ENCODE results near the gene NLRP5.

NLRP5 gene

DNA sequence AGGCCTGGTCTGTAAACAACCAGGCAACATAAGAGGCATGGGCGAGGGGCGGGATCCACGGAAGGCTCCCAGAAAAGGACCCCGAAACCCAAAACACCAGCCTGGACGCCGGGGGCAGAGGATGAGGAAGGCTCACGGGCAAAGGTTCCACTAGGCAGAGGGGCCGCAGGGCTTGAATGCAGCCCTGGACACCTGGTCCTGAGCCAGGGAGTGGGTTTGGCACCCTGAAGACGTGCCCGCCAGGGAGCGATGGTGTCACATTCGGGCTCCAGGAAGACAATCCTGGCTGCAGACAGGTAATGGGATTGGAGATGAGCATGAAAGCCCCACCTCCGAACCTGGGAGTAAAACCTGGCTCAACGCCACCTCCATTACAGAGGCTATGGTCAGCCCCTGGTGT lies 102.8 kb downstream of the NLRP5 start:
- no peak overlapping the region for H3K27ac ChIP-seq (replicated peaks)
- no peak for DNase-seq (ENCODE audit: low read depth in 1 of 2, low spot score in 1 of 2)
- no peaks in the 10 kb centered on the region for H3K27me3 ChIP-seq (ENCODE audit: insufficient read depth, poor library complexity, severe bottlenecking)
- no peak for TF ChIP-seq SPI1 (IDR thresholded peaks at IDR 0.05; ENCODE audit: borderline replicate concordance, low read depth)
- TF ChIP-seq POLR2AphosphoS5 (IDR thresholded peaks at IDR 0.05; ENCODE audit: low read depth): no peak
- TF ChIP-seq, protein P1, sequence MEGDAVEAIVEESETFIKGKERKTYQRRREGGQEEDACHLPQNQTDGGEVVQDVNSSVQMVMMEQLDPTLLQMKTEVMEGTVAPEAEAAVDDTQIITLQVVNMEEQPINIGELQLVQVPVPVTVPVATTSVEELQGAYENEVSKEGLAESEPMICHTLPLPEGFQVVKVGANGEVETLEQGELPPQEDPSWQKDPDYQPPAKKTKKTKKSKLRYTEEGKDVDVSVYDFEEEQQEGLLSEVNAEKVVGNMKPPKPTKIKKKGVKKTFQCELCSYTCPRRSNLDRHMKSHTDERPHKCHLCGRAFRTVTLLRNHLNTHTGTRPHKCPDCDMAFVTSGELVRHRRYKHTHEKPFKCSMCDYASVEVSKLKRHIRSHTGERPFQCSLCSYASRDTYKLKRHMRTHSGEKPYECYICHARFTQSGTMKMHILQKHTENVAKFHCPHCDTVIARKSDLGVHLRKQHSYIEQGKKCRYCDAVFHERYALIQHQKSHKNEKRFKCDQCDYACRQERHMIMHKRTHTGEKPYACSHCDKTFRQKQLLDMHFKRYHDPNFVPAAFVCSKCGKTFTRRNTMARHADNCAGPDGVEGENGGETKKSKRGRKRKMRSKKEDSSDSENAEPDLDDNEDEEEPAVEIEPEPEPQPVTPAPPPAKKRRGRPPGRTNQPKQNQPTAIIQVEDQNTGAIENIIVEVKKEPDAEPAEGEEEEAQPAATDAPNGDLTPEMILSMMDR (IDR thresholded peaks at IDR 0.05; ENCODE audit: insufficient read depth, low read length): no peak
- TF ChIP-seq GABPA (IDR thresholded peaks at IDR 0.05; ENCODE audit: low read depth): no peak
- TF ChIP-seq, protein P2, sequence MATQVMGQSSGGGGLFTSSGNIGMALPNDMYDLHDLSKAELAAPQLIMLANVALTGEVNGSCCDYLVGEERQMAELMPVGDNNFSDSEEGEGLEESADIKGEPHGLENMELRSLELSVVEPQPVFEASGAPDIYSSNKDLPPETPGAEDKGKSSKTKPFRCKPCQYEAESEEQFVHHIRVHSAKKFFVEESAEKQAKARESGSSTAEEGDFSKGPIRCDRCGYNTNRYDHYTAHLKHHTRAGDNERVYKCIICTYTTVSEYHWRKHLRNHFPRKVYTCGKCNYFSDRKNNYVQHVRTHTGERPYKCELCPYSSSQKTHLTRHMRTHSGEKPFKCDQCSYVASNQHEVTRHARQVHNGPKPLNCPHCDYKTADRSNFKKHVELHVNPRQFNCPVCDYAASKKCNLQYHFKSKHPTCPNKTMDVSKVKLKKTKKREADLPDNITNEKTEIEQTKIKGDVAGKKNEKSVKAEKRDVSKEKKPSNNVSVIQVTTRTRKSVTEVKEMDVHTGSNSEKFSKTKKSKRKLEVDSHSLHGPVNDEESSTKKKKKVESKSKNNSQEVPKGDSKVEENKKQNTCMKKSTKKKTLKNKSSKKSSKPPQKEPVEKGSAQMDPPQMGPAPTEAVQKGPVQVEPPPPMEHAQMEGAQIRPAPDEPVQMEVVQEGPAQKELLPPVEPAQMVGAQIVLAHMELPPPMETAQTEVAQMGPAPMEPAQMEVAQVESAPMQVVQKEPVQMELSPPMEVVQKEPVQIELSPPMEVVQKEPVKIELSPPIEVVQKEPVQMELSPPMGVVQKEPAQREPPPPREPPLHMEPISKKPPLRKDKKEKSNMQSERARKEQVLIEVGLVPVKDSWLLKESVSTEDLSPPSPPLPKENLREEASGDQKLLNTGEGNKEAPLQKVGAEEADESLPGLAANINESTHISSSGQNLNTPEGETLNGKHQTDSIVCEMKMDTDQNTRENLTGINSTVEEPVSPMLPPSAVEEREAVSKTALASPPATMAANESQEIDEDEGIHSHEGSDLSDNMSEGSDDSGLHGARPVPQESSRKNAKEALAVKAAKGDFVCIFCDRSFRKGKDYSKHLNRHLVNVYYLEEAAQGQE (IDR thresholded peaks at IDR 0.05; ENCODE audit: insufficient replicate concordance, low read depth): no peak
- H3K4me3 ChIP-seq (replicated peaks; ENCODE audit: insufficient read depth, low read length): no peak overlapping the region

DNA sequence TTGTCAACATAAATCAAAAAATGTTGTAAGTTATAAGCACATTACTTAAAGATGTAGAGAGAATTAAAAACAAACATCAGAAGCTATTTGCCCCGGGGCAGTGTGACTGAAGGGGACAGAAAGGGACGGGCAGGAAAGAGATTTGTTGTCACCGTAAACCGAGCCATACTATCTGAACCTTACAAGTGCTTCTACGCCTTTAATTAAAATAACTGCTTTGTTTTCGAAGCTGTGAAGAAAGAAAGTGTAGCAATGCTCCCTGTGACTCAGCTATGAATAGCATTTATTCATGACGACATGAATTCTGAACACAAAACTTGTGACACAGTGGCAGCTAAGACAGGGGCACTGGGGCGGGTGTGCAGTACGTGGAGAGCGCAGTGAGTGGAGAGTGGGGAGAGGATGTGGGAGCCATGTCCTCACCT lies 104.5 kb downstream of the NLRP5 start:
- H3K27ac ChIP-seq (replicated peaks): no peak overlapping the region
- TF ChIP-seq, protein P2 (IDR thresholded peaks at IDR 0.05; ENCODE audit: insufficient replicate concordance, low read depth): no peak
- TF ChIP-seq POLR2AphosphoS5 (IDR thresholded peaks at IDR 0.05; ENCODE audit: low read depth) (no peak), GABPA (IDR thresholded peaks at IDR 0.05; ENCODE audit: low read depth) (no peak), SPI1 (IDR thresholded peaks at IDR 0.05; ENCODE audit: borderline replicate concordance, low read depth) (no peak)
- TF ChIP-seq, protein P1 (IDR thresholded peaks at IDR 0.05; ENCODE audit: insufficient read depth, low read length): no peak
- no peak overlapping the region for H3K4me3 ChIP-seq (replicated peaks; ENCODE audit: insufficient read depth, low read length)
- H3K27me3 ChIP-seq (ENCODE audit: insufficient read depth, poor library complexity, severe bottlenecking): no peaks in the 10 kb centered on the region
- DNase-seq (ENCODE audit: low read depth in 1 of 2, low spot score in 1 of 2): no peak

DNA sequence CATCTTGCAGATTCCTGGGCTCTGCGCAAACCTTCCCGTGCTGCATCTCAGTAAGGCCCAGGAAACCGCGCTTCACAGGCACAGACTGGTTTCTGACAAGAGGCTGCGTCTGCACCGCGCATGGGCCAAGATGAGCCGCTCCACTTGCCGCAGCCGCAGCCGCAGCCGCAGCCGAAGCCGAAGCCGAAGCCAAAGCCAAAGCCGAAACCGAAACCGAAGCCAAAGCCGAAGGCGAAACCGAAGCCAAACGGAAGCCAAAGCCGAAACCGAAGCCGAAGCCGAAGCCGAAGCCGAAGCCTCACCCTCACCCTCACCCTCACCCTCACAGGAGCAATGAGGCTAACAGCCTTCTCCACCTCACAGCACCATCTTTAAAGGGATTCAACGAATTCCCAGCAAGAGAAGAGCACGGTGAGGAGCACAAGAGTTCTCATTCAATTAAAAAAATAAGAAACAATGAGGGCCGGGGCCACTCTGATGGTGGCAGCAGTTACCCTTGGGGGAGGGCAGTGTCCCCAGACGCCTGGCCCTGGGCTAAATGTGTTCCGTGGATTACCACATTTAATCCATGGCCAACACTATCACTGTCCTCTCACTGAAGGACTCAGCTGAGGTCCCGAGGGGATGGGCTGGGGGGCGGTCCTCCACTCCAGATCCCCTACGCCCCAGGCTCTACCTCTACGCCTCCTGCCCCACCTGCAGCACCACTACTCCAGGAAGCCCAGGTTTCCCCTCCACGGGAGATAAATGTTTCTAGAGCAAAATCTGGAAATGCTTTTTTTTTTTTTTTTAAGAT lies 105.4 kb downstream of the NLRP5 start:
- TF ChIP-seq, protein P2 (IDR thresholded peaks at IDR 0.05; ENCODE audit: insufficient replicate concordance, low read depth): no peak
- TF ChIP-seq GABPA (IDR thresholded peaks at IDR 0.05; ENCODE audit: low read depth): no peak
- Histone ChIP-seq H3K4me3 (replicated peaks; ENCODE audit: insufficient read depth, low read length) (no peak overlapping the region), H3K27ac (replicated peaks) (no peak overlapping the region)

More for the DNA sequence above, 105.4 kb downstream of the NLRP5 start:
- H3K27me3 ChIP-seq (ENCODE audit: insufficient read depth, poor library complexity, severe bottlenecking): no peaks in the 10 kb centered on the region
- no peak for DNase-seq (ENCODE audit: low read depth in 1 of 2, low spot score in 1 of 2)
